Neural progenitor cell (in vitro differentiated cells): ENCODE results near the gene CDS2.

Experiments
- EZH2phosphoT487 ChIP-seq: fragments of 200-600 bp; sonication (generic); IDR thresholded peaks from 2 replicates; pipeline ENCODE4 v1.6.1; 2017; ENCODE audit warnings: antibody characterized with exemption
- TF ChIP-seq, protein P1 (sequence below): fragments of 200-600 bp; sonication (generic); IDR thresholded peaks from 2 replicates; pipeline ENCODE4 v1.5.1; 2017; ENCODE audit warnings: antibody characterized with exemption, mild to moderate bottlenecking

GRCh38 chr20:5109276-5109675 lies 17.5 kb upstream of the CDS2 start:
- no peak for TF ChIP-seq EZH2phosphoT487
- TF ChIP-seq, protein P1, sequence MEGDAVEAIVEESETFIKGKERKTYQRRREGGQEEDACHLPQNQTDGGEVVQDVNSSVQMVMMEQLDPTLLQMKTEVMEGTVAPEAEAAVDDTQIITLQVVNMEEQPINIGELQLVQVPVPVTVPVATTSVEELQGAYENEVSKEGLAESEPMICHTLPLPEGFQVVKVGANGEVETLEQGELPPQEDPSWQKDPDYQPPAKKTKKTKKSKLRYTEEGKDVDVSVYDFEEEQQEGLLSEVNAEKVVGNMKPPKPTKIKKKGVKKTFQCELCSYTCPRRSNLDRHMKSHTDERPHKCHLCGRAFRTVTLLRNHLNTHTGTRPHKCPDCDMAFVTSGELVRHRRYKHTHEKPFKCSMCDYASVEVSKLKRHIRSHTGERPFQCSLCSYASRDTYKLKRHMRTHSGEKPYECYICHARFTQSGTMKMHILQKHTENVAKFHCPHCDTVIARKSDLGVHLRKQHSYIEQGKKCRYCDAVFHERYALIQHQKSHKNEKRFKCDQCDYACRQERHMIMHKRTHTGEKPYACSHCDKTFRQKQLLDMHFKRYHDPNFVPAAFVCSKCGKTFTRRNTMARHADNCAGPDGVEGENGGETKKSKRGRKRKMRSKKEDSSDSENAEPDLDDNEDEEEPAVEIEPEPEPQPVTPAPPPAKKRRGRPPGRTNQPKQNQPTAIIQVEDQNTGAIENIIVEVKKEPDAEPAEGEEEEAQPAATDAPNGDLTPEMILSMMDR = no peak
